PFSK-1 (cell line): Measurements from ENCODE around the gene CD164L2.

Experiments
- POLR2AphosphoS5 ChIP-seq: IDR thresholded peaks from 2 replicates; pipeline ENCODE4 v1.6.1; 2012; ENCODE audit warnings: low read depth, mild to moderate bottlenecking, control low read depth, low read length, moderate library complexity
- SIN3A ChIP-seq: IDR thresholded peaks from 2 replicates; pipeline ENCODE4 v1.6.1; 2012; ENCODE audit warnings: mild to moderate bottlenecking, low read length, moderate library complexity, borderline replicate concordance; ENCODE audit not compliant: insufficient read depth
- TF ChIP-seq, protein P1 (sequence below), 2 experiments: IDR thresholded peaks; 2 replicates each; pipeline versions ENCODE4 v1.6.1 to v1.8.0; 2011 to 2012; ENCODE audit warnings: low read depth in 2 of 2, low read length in 2 of 2, control low read depth in 1 of 2, inconsistent platforms in 1 of 2, mild to moderate bottlenecking in 1 of 2, moderate library complexity in 1 of 2; ENCODE audit not compliant: insufficient read depth in 1 of 2

DNA sequence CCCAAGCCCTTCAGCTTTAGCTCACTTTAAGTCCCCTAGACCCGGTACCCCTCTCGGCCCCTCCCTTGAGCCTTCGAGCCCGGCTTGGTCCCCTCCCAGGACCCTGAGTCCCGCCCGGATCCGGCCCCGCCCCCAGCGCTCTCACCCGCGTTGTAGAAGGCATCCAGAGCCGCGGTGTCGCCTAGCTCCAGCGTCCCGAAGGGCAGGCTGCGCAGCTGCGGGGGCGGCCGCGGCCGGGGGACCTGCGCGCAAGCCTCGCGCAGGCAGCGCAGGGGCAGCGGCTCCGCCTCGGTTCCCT is 17.1 kb downstream of the CD164L2 start:
- TF ChIP-seq POLR2AphosphoS5 (no peak), SIN3A (no peak)
- TF ChIP-seq, protein P1, sequence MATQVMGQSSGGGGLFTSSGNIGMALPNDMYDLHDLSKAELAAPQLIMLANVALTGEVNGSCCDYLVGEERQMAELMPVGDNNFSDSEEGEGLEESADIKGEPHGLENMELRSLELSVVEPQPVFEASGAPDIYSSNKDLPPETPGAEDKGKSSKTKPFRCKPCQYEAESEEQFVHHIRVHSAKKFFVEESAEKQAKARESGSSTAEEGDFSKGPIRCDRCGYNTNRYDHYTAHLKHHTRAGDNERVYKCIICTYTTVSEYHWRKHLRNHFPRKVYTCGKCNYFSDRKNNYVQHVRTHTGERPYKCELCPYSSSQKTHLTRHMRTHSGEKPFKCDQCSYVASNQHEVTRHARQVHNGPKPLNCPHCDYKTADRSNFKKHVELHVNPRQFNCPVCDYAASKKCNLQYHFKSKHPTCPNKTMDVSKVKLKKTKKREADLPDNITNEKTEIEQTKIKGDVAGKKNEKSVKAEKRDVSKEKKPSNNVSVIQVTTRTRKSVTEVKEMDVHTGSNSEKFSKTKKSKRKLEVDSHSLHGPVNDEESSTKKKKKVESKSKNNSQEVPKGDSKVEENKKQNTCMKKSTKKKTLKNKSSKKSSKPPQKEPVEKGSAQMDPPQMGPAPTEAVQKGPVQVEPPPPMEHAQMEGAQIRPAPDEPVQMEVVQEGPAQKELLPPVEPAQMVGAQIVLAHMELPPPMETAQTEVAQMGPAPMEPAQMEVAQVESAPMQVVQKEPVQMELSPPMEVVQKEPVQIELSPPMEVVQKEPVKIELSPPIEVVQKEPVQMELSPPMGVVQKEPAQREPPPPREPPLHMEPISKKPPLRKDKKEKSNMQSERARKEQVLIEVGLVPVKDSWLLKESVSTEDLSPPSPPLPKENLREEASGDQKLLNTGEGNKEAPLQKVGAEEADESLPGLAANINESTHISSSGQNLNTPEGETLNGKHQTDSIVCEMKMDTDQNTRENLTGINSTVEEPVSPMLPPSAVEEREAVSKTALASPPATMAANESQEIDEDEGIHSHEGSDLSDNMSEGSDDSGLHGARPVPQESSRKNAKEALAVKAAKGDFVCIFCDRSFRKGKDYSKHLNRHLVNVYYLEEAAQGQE (IDR thresholded peaks at IDR 0.05; ENCODE audit: insufficient read depth in 1 of 2, low read depth in 2 of 2, low read length in 2 of 2), result no peak
